PC-9 (cell line): Measurements from ENCODE around the gene SEMA4A. TPM values are rescaled to one million over a fixed set of nuclear protein-coding genes. Genes with fewer than 3 reads are reported as not detected.

Experiments used
- BruUV-seq: library from RNA; stranded (reverse); fragments of 400-500 nt; replicated peaks from 2 replicates; lab custom pipeline; 2021; lab: Mats Ljungman, UMichigan
- CTCF ChIA-PET: fragments of 300-600 bp; sonication (Branson Sonifier 250); formaldehyde crosslinking; loops from one replicate; lab custom pipeline; 2022; ENCODE audit warnings: antibody characterized with exemption; lab: Charles Lee
- POLR2A ChIA-PET: fragments of 300-600 bp; sonication (Branson Sonifier 250); formaldehyde crosslinking; loops from one replicate; lab custom pipeline; 2022; ENCODE audit warnings: antibody characterized with exemption; ENCODE audit not compliant: unreplicated experiment; lab: Charles Lee
- DNase-seq, 2 experiments: peaks; one replicate each; pipeline versions ENCODE4 v3.0.0 to v3.0.0-alpha.2; 2015 to 2022; ENCODE audit warnings: mixed read lengths in 1 of 2
- H2AFZ ChIP-seq: fragments of 200-600 bp; sonication (generic); 2 replicates; pipeline ENCODE4 v1.8.1; 2017; ENCODE audit warnings: antibody characterized with exemption
- H3F3A ChIP-seq: fragments of 200-600 bp; sonication (generic); 2 replicates; pipeline ENCODE4 v1.8.1; 2017; ENCODE audit warnings: antibody characterized with exemption, mild to moderate bottlenecking, low read depth; ENCODE audit not compliant: insufficient read depth
- H3K27ac ChIP-seq: fragments of 200-600 bp; sonication (generic); 2 replicates; pipeline ENCODE4 v1.6.1; 2016; ENCODE audit warnings: mixed run types
- H3K27me3 ChIP-seq: fragments of 200-600 bp; sonication (generic); 2 replicates; pipeline ENCODE4 v1.6.1; 2016; ENCODE audit warnings: low read depth, mixed run types; ENCODE audit not compliant: insufficient read depth
- H3K36me3 ChIP-seq: fragments of 200-600 bp; sonication (generic); 2 replicates; pipeline ENCODE4 v1.6.1; 2016; ENCODE audit warnings: low read depth, mixed run types
- H3K4me1 ChIP-seq: fragments of 200-600 bp; sonication (generic); replicated peaks from 2 replicates; pipeline ENCODE4 v1.6.1; 2016; ENCODE audit warnings: mixed run types; ENCODE audit not compliant: insufficient read depth
- H3K4me2 ChIP-seq: fragments of 200-600 bp; sonication (generic); 2 replicates; pipeline ENCODE4 v1.6.1; 2017; ENCODE audit warnings: mixed run types
- H3K4me3 ChIP-seq: fragments of 200-600 bp; sonication (generic); 2 replicates; pipeline ENCODE4 v1.6.1; 2016; ENCODE audit warnings: mixed run types
- H3K79me2 ChIP-seq: fragments of 200-600 bp; sonication (generic); 2 replicates; pipeline ENCODE4 v1.6.1; 2017; ENCODE audit warnings: low read depth, mixed run types
- H3K9me2 ChIP-seq: fragments of 200-600 bp; sonication (generic); 2 replicates; pipeline ENCODE4 v1.8.1; 2017; ENCODE audit warnings: mild to moderate bottlenecking; ENCODE audit not compliant: insufficient read depth
- H3K9me3 ChIP-seq: fragments of 200-600 bp; sonication (generic); 2 replicates; pipeline ENCODE4 v1.8.1; 2016; ENCODE audit warnings: low read depth; ENCODE audit not compliant: insufficient read depth
- H4K20me1 ChIP-seq: fragments of 200-600 bp; sonication (generic); 2 replicates; pipeline ENCODE4 v1.8.1; 2017; ENCODE audit not compliant: insufficient read depth
- CTCF ChIP-seq: fragments of 200-600 bp; sonication (generic); conservative IDR thresholded peaks from 2 replicates; pipeline ENCODE4 v1.6.1; 2017; ENCODE audit warnings: mixed run types, antibody characterized with exemption, mild to moderate bottlenecking, moderate library complexity
- EZH2 ChIP-seq: fragments of 200-600 bp; sonication (generic); IDR thresholded peaks from 2 replicates; pipeline ENCODE4 v1.8.0; 2017; ENCODE audit warnings: antibody characterized with exemption, low read depth
- intact Hi-C: fragments of 100-400 bp; cut with micrococcal nuclease; formaldehyde crosslinking; loops from one replicate; pipeline ENCODE4 v1.10.0; 2022; ENCODE audit not compliant: unreplicated experiment
- total RNA-seq: library from RNA; stranded (reverse); gene quantifications from 2 replicates; pipeline ENCODE4 v1.2.3, GENCODE V29; 2021

The SEMA4A gene
- total RNA-seq, 1 experiment from 2014 or later = 16.2 TPM

- ChIA-PET POLR2A (no interaction called here), CTCF (no interaction called here)
- no peaks in the 10 kb centered on the region for H3K79me2 ChIP-seq
- intact Hi-C loops = no loop called here
- H3K4me2 ChIP-seq = peak overlapping the region; percentile 1; the same call in 1 of the 2 replicates
- no peaks in the 10 kb centered on the region for H3K9me2 ChIP-seq
- TF ChIP-seq EZH2 = no peak
- no peak for TF ChIP-seq CTCF
- H3K36me3 ChIP-seq = no peaks in the 10 kb centered on the region
- DNase-seq = no peak
- H3K27ac ChIP-seq = no peak overlapping the region
- H3K27me3 ChIP-seq = no peaks in the 10 kb centered on the region
- no peaks in the 10 kb centered on the region for H4K20me1 ChIP-seq
- H3K4me3 ChIP-seq = no peak overlapping the region
- no TSS peak for BruUV-seq
- H3K4me1 ChIP-seq = peaks cover 90% of the 10 kb centered on the region
- H3K9me3 ChIP-seq = no peaks in the 10 kb centered on the region
- H3F3A ChIP-seq = peaks cover 34% of the 10 kb centered on the region
- no peak overlapping the region for H2AFZ ChIP-seq
Observed at GRCh38 chr1:156108664-156109241, 44.6 kb upstream of the SEMA4A start.

- H3K9me2 ChIP-seq = no peaks in the 10 kb centered on the region
- peaks cover 7% of the 10 kb centered on the region for H3K79me2 ChIP-seq
- no peaks in the 10 kb centered on the region for H3K9me3 ChIP-seq
- intact Hi-C loops = no loop called here
- H3K4me1 ChIP-seq = peaks cover 77% of the 10 kb centered on the region
- H3K27ac ChIP-seq = no peak overlapping the region
- H3F3A ChIP-seq = peaks cover 32% of the 10 kb centered on the region
- no peak overlapping the region for H3K4me2 ChIP-seq
- CTCF ChIA-PET = no interaction called here
- H3K4me3 ChIP-seq = no peak overlapping the region
- no peaks in the 10 kb centered on the region for H3K36me3 ChIP-seq
- H3K27me3 ChIP-seq = no peaks in the 10 kb centered on the region
- no peak for DNase-seq
- no peak for TF ChIP-seq CTCF
- no peak for TF ChIP-seq EZH2
- no peak overlapping the region for H2AFZ ChIP-seq
- POLR2A ChIA-PET = no interaction called here
- H4K20me1 ChIP-seq = peaks cover 6% of the 10 kb centered on the region; the same call in 1 of the 2 replicates
- no TSS peak for BruUV-seq
Observed at GRCh38 chr1:156110252-156110651, 43.1 kb upstream of the SEMA4A start.

DNA sequence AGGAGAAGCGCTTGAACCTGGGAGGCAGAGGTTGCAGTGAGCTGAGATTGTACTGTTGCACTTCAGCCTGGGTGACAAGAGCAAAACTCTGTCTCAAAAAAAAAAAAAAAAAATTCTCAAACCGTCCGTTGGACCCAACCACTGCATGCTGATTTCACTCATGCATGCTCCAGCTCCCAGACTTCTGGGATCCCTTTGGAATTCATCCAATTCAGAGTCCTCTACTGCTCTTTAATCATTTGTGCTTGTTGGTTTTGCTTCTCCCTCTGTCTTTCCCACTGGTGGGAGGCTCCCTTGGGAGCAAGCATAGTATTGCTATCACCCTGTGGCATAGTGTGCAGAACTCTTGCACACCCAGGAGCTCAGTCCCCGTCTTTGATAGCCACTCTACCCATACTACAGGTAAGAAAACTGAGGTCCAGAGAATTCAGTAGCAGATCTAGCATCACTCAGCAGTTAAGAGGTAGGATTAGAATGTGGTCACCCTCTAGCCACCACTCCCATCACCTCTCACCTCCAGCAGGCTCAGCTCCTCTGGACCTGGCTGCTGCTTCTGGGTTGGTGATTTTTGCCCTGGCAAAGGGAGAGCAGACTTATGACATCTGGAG, 41.9 kb upstream of the SEMA4A start:
- H3K9me2 ChIP-seq = no peaks in the 10 kb centered on the region
- no peaks in the 10 kb centered on the region for H3K36me3 ChIP-seq
- no peak overlapping the region for H3K4me3 ChIP-seq
- H3K27me3 ChIP-seq = no peaks in the 10 kb centered on the region
- H3K79me2 ChIP-seq = peaks cover 19% of the 10 kb centered on the region
- peaks cover 23% of the 10 kb centered on the region for H3F3A ChIP-seq
- intact Hi-C loops = no loop called here
- no peaks in the 10 kb centered on the region for H3K9me3 ChIP-seq
- BruUV-seq = no TSS peak
- ChIA-PET POLR2A (no interaction called here), CTCF (interaction anchor here (0.8 kb wide), 1 partner anchor 11 kb away, joined by 8 read pairs; no protein-coding TSS in a partner anchor)
- TF ChIP-seq EZH2 (no peak), CTCF (no peak)
- H3K27ac ChIP-seq = no peak overlapping the region
- peaks cover 65% of the 10 kb centered on the region for H3K4me1 ChIP-seq
- H2AFZ ChIP-seq = no peak overlapping the region
- H3K4me2 ChIP-seq = no peak overlapping the region
- DNase-seq = no peak
- peaks cover 16% of the 10 kb centered on the region for H4K20me1 ChIP-seq
